SK-N-SH treated with all-trans-retinoic acid at 6 μM for 48 hours (cell line): ENCODE measurements around the gene GUCY1A2.

Experiments
- ATAC-seq: fragments of 200-7000 bp; cut with Tn5 transposase; 3 replicates; pipeline ENCODE4 v1.9.1; 2020; ENCODE audit warnings: mild to moderate bottlenecking, moderate library complexity
- ARNTL ChIP-seq: fragments of 450-650 bp; formaldehyde crosslinking; IDR thresholded peaks from 2 replicates; pipeline ENCODE4 v1.5.0; 2020; ENCODE audit warnings: low read depth, mild to moderate bottlenecking, moderate library complexity, borderline replicate concordance
- BACH2 ChIP-seq: fragments of 250-450 bp; sonication (Bioruptor Pico); IDR thresholded peaks from 2 replicates; pipeline ENCODE4 v1.9.0; 2021; ENCODE audit warnings: mild to moderate bottlenecking, borderline replicate concordance
- CREB5 ChIP-seq: fragments of 250-450 bp; sonication (Bioruptor Pico); IDR thresholded peaks from 2 replicates; pipeline ENCODE4 v1.5.1; 2020; ENCODE audit warnings: low read depth, mild to moderate bottlenecking, moderate library complexity
- CSDC2 ChIP-seq: fragments of 250-450 bp; sonication (Bioruptor Pico); IDR thresholded peaks from 2 replicates; pipeline ENCODE4 v1.5.0; 2020; ENCODE audit warnings: mild to moderate bottlenecking, moderate library complexity
- CSRNP3 ChIP-seq: fragments of 250-450 bp; sonication (Bioruptor Pico); IDR thresholded peaks from 2 replicates; pipeline ENCODE4 v1.5.1; 2021; ENCODE audit warnings: mild to moderate bottlenecking, moderate library complexity
- ESRRG ChIP-seq: fragments of 250-450 bp; sonication (Bioruptor Pico); IDR thresholded peaks from 2 replicates; pipeline ENCODE4 v1.6.1; 2021; ENCODE audit warnings: mild to moderate bottlenecking
- ISL1 ChIP-seq: fragments of 250-450 bp; sonication (Bioruptor Pico); IDR thresholded peaks from 2 replicates; pipeline ENCODE4 v2.1.2; 2022; ENCODE audit warnings: mild to moderate bottlenecking, moderate library complexity
- OSR1 ChIP-seq: fragments of 250-450 bp; sonication (Bioruptor Pico); IDR thresholded peaks from 2 replicates; pipeline ENCODE4 v1.8.0; 2022; ENCODE audit warnings: moderate library complexity, mild to moderate bottlenecking, inconsistent platforms
- PATZ1 ChIP-seq: fragments of 250-450 bp; sonication (Bioruptor Pico); IDR thresholded peaks from 2 replicates; pipeline ENCODE4 v1.8.0; 2020; ENCODE audit warnings: mild to moderate bottlenecking, moderate library complexity, borderline replicate concordance
- POU6F1 ChIP-seq: fragments of 250-450 bp; sonication (Bioruptor Pico); IDR thresholded peaks from 2 replicates; pipeline ENCODE4 v1.8.0; 2021; ENCODE audit warnings: low read depth, mild to moderate bottlenecking, moderate library complexity, borderline replicate concordance
- RARB ChIP-seq: fragments of 250-450 bp; sonication (Bioruptor Pico); IDR thresholded peaks from 2 replicates; pipeline ENCODE4 v1.8.0; 2021; ENCODE audit warnings: mild to moderate bottlenecking, moderate library complexity
- SNAI2 ChIP-seq: fragments of 250-450 bp; sonication (Bioruptor Pico); IDR thresholded peaks from 2 replicates; pipeline ENCODE4 v1.5.0; 2020; ENCODE audit warnings: mild to moderate bottlenecking, moderate library complexity
- TCF4 ChIP-seq: fragments of 250-450 bp; sonication (Bioruptor Pico); IDR thresholded peaks from 2 replicates; pipeline ENCODE4 v1.8.0; 2021; ENCODE audit warnings: mild to moderate bottlenecking, moderate library complexity, borderline replicate concordance
- TOX ChIP-seq: fragments of 250-450 bp; sonication (Bioruptor Pico); IDR thresholded peaks from 2 replicates; pipeline ENCODE4 v1.8.0; 2021; ENCODE audit warnings: mild to moderate bottlenecking, moderate library complexity, borderline replicate concordance
- TSHZ2 ChIP-seq: fragments of 250-450 bp; sonication (Bioruptor Pico); IDR thresholded peaks from 2 replicates; pipeline ENCODE4 v1.5.0; 2020; ENCODE audit warnings: mild to moderate bottlenecking, moderate library complexity
- ZC3H10 ChIP-seq: fragments of 250-450 bp; sonication (Bioruptor Pico); IDR thresholded peaks from 2 replicates; pipeline ENCODE4 v1.5.1; 2021; ENCODE audit warnings: mild to moderate bottlenecking, moderate library complexity
- ZFP30 ChIP-seq: fragments of 450-650 bp; formaldehyde crosslinking; IDR thresholded peaks from 2 replicates; pipeline ENCODE4 v1.5.0; 2022; ENCODE audit warnings: mild to moderate bottlenecking, moderate library complexity
- ZNF565 ChIP-seq: fragments of 450-650 bp; formaldehyde crosslinking; conservative IDR thresholded peaks from 2 replicates; pipeline ENCODE4 v1.5.0; 2020; ENCODE audit warnings: low read depth, mild to moderate bottlenecking, moderate library complexity
- ZNF8 ChIP-seq: fragments of 450-650 bp; formaldehyde crosslinking; IDR thresholded peaks from 2 replicates; pipeline ENCODE4 v1.5.0; 2020; ENCODE audit warnings: mild to moderate bottlenecking, moderate library complexity

GUCY1A2 gene

GRCh38 chr11:106670069-106670468 lies 348.2 kb downstream of the GUCY1A2 start:
- TF ChIP-seq OSR1 (CRISPR knock-in tag) (no peak), BACH2 (CRISPR knock-in tag) (no peak), ZNF8 (CRISPR knock-in tag) (no peak), SNAI2 (CRISPR knock-in tag) (no peak), ZC3H10 (CRISPR knock-in tag) (no peak), PATZ1 (CRISPR knock-in tag) (no peak), ZFP30 (CRISPR knock-in tag) (no peak), ESRRG (no peak), RARB (CRISPR knock-in tag) (no peak), ARNTL (CRISPR knock-in tag) (no peak), POU6F1 (no peak), CSDC2 (CRISPR knock-in tag) (no peak)

GRCh38 chr11:106668147-106668546 lies 350.1 kb downstream of the GUCY1A2 start:
- TF ChIP-seq TOX (CRISPR knock-in tag) (peak; percentile 57; the same call in 1 of the 2 replicates), ARNTL (CRISPR knock-in tag) (no peak)
- TF ChIP-seq, all 23 proteins: peak for 1
- ATAC-seq: peak; percentile 93

More at GRCh38 chr11:106670069-106670468, 348.2 kb downstream of the GUCY1A2 start:
- no peak; the same call in 2 of the 3 replicates for ATAC-seq

- TF ChIP-seq BACH2 (CRISPR knock-in tag) (no peak), TCF4 (CRISPR knock-in tag) (no peak), TSHZ2 (CRISPR knock-in tag) (no peak), CREB5 (CRISPR knock-in tag) (no peak), ISL1 (CRISPR knock-in tag) (no peak), SNAI2 (CRISPR knock-in tag) (no peak), CSRNP3 (CRISPR knock-in tag) (no peak), POU6F1 (no peak), ZNF565 (CRISPR knock-in tag) (no peak)
- ATAC-seq: no peak
Observed at GRCh38 chr11:106656646-106657045, 361.6 kb downstream of the GUCY1A2 start.
